DND-41 (cell line): Measurements from ENCODE around the gene PHGDH.

Experiments used
- ATAC-seq: fragments of 200-7000 bp; cut with Tn5 transposase; 3 replicates; pipeline ENCODE4 v1.9.1; 2021; ENCODE audit warnings: low read depth; ENCODE audit not compliant: insufficient read depth
- DNase-seq: peaks from one replicate; pipeline ENCODE4 v3.0.0-alpha.2; 2020
- H2AFZ ChIP-seq: 2 replicates; pipeline ENCODE4 v1.6.0; 2012; ENCODE audit warnings: low read depth, low read length
- H3K27ac ChIP-seq: 2 replicates; pipeline ENCODE4 v1.5.1; 2012; ENCODE audit warnings: low read length, inconsistent platforms
- H3K27me3 ChIP-seq: fragments of 200-600 bp; sonication (generic); 2 replicates; pipeline ENCODE4 v1.6.0; 2012; ENCODE audit warnings: low read length, mild to moderate bottlenecking, inconsistent platforms; ENCODE audit not compliant: insufficient read depth, poor library complexity
- H3K36me3 ChIP-seq: 2 replicates; pipeline ENCODE4 v1.5.1; 2012; ENCODE audit warnings: low read length, inconsistent platforms; ENCODE audit not compliant: insufficient read depth
- H3K4me1 ChIP-seq: 2 replicates; pipeline ENCODE4 v1.5.1; 2012; ENCODE audit warnings: mild to moderate bottlenecking, low read length; ENCODE audit not compliant: insufficient read depth
- H3K4me2 ChIP-seq: 2 replicates; pipeline ENCODE4 v1.6.0; 2012; ENCODE audit warnings: mild to moderate bottlenecking, moderate library complexity, low read length, inconsistent platforms; ENCODE audit not compliant: insufficient read depth
- H3K4me3 ChIP-seq, 2 experiments: fragments of 200-600 bp in 1 of 2; shearing (Covaris generic) in 1 of 2; 2 replicates each; pipeline ENCODE4 v1.5.1; 2012 to 2016; ENCODE audit warnings: inconsistent platforms in 2 of 2, low read length in 2 of 2, mild to moderate bottlenecking in 2 of 2, low read depth in 1 of 2, moderate library complexity in 1 of 2
- H3K79me2 ChIP-seq: 2 replicates; pipeline ENCODE4 v1.6.0; 2012; ENCODE audit warnings: low read length, inconsistent platforms; ENCODE audit not compliant: insufficient read depth
- H3K9ac ChIP-seq: 2 replicates; pipeline ENCODE4 v1.6.0; 2012; ENCODE audit warnings: low read depth, mild to moderate bottlenecking, inconsistent platforms, low read length, moderate library complexity
- H3K9me3 ChIP-seq: 2 replicates; pipeline ENCODE4 v1.5.1; 2012; ENCODE audit warnings: low read length, moderate library complexity, mild to moderate bottlenecking, inconsistent platforms; ENCODE audit not compliant: insufficient read depth, severe bottlenecking
- H4K20me1 ChIP-seq: 2 replicates; pipeline ENCODE4 v1.6.0; 2012; ENCODE audit warnings: low read length; ENCODE audit not compliant: insufficient read depth
- CTCF ChIP-seq: IDR thresholded peaks from 2 replicates; pipeline ENCODE4 v1.5.1; 2012; ENCODE audit warnings: borderline replicate concordance, low read length, moderate library complexity, mild to moderate bottlenecking; ENCODE audit not compliant: poor library complexity, severe bottlenecking; ENCODE audit errors: extremely low read depth
- EZH2 ChIP-seq: IDR thresholded peaks from 3 replicates; pipeline ENCODE4 v1.6.1; 2012; ENCODE audit warnings: borderline replicate concordance, low read depth, mild to moderate bottlenecking, moderate library complexity, low read length, inconsistent platforms; ENCODE audit not compliant: severe bottlenecking

Gene PHGDH

GRCh38 chr1:119790451-119791198 lies 78.9 kb downstream of the PHGDH start:
- Histone ChIP-seq H3K4me1 (no peaks in the 10 kb centered on the region), H3K4me3 (no peak overlapping the region), H3K9ac (no peak overlapping the region), H3K27ac (no peak overlapping the region), H3K36me3 (no peaks in the 10 kb centered on the region), H3K4me2 (no peak overlapping the region), H4K20me1 (no peaks in the 10 kb centered on the region), H3K9me3 (no peaks in the 10 kb centered on the region), H3K27me3 (no peaks in the 10 kb centered on the region), H2AFZ (no peak overlapping the region), H3K79me2 (no peaks in the 10 kb centered on the region)
- DNase-seq = no peak
- ATAC-seq = no peak
- TF ChIP-seq EZH2 = no peak
- no peak for TF ChIP-seq CTCF

GRCh38 chr1:119791377-119791776 lies 79.6 kb downstream of the PHGDH start:
- Histone ChIP-seq H3K27ac (no peak overlapping the region), H3K79me2 (no peaks in the 10 kb centered on the region), H3K4me2 (no peak overlapping the region), H4K20me1 (no peaks in the 10 kb centered on the region), H3K9me3 (no peaks in the 10 kb centered on the region), H3K4me1 (no peaks in the 10 kb centered on the region), H3K9ac (no peak overlapping the region), H3K27me3 (no peaks in the 10 kb centered on the region), H2AFZ (no peak overlapping the region), H3K4me3 (no peak overlapping the region), H3K36me3 (no peaks in the 10 kb centered on the region)
- DNase-seq = no peak
- TF ChIP-seq EZH2 = no peak
- TF ChIP-seq CTCF = no peak
- ATAC-seq = no peak
